Sigmoid colon (tissue), 7 donors: ENCODE data around the gene LRRD1. TPM values are rescaled to one million over a fixed set of nuclear protein-coding genes. Genes with fewer than 3 reads are reported as not detected.
"Not testable (repeated sequence)": the region's sequence is repeated elsewhere in the genome, so short reads cannot be mapped to it uniquely, and the experiment has no call there.

Experiments used
- DNase-seq: peaks from one replicate; pipeline ENCODE4 v3.0.0-alpha.2; 2019
- H3K27ac ChIP-seq, 4 donors: fragments of 200-600 bp; sonication (generic); one replicate each; pipeline ENCODE4 v1.5.1; 2016 to 2019; ENCODE audit warnings: mild to moderate bottlenecking in 1 of 4
- H3K27me3 ChIP-seq, 3 donors: fragments of 200-600 bp; sonication (generic); one replicate each; pipeline ENCODE4 v1.5.1; 2019; ENCODE audit warnings: mild to moderate bottlenecking in 1 of 3
- H3K36me3 ChIP-seq, 4 donors: fragments of 200-600 bp; sonication (generic); one replicate each; pipeline ENCODE4 v1.5.1; 2016 to 2019
- H3K4me1 ChIP-seq, 4 donors: fragments of 200-600 bp; sonication (generic); one replicate each; pipeline ENCODE4 v1.5.1; 2017 to 2019
- H3K4me3 ChIP-seq, 4 donors: fragments of 200-600 bp; sonication (generic); one replicate each; pipeline ENCODE4 v1.5.1; 2017 to 2019; ENCODE audit warnings: mild to moderate bottlenecking in 2 of 4, moderate library complexity in 1 of 4
- H3K9me3 ChIP-seq, 4 donors: fragments of 200-600 bp in 3 of 4; sonication (generic) in 3 of 4; one replicate each; pipeline versions ENCODE4 v1.5.1 to v1.6.1; 2013 to 2019
- CTCF ChIP-seq, 4 experiments: fragments of 450-650 bp in 3 of 4; fragments of 200-600 bp in 1 of 4; IDR thresholded peaks; one replicate each; pipeline ENCODE4 v1.5.1; 2016 to 2019; ENCODE audit warnings: antibody characterized with exemption in 4 of 4, mild to moderate bottlenecking in 3 of 4, moderate library complexity in 2 of 4
- EP300 ChIP-seq, 4 donors: sonication (generic); formaldehyde crosslinking; IDR thresholded peaks; one replicate each; pipeline ENCODE4 v1.6.1; 2017; ENCODE audit warnings: antibody characterized with exemption in 4 of 4
- POLR2A ChIP-seq, 2 donors: fragments of 450-650 bp; IDR thresholded peaks; one replicate each; pipeline ENCODE4 v1.6.1; 2016; ENCODE audit warnings: antibody characterized with exemption in 2 of 2, mild to moderate bottlenecking in 2 of 2, moderate library complexity in 2 of 2
- POLR2AphosphoS5 ChIP-seq, 4 donors: sonication (generic); formaldehyde crosslinking; IDR thresholded peaks; one replicate each; pipeline ENCODE4 v1.6.1; 2017; ENCODE audit warnings: antibody characterized with exemption in 4 of 4
- WGBS, 2 donors: extraction: QIAGEN DNeasy Blood & Tissue Kit; methylation state at CpG; one replicate each; pipeline ENCODE4 v1.1.7; 2013; 5-methylcytosine and 5-hydroxymethylcytosine counted together
- intact Hi-C: fragments of 100-400 bp; cut with DNase I; formaldehyde crosslinking; loops from one replicate; pipeline ENCODE4 v1.15.1; 2023
- polyA plus RNA-seq, 3 donors: library from polyadenylated mRNA; stranded (reverse); fragments of 200-250 nt; gene quantifications; one replicate each; pipeline ENCODE4 v1.2.3, GENCODE V29; 2013
- total RNA-seq, 4 donors: library from RNA; depleted of rRNA; stranded (reverse); fragments of >200 nt; gene quantifications; one replicate each; pipeline ENCODE4 v1.1.0, GENCODE V29; 2016
- donor health status: healthy with polysubstance abuse.
- donor health status: Bipolar disorder and iron deficiency.
- donor health status: healthy.

LRRD1 gene
- total and polyA plus RNA-seq, 7 donors: under 0.01 to 0.83 (median 0.04) TPM; not detected in 4

- Histone ChIP-seq H3K36me3 (peaks cover 18 to 98% (median 31%) of the 10 kb centered on the region in 4 donors), H3K27me3 (no peaks in the 10 kb centered on the region), H3K4me3 (no peak overlapping the region), H3K9me3 (no peaks in the 10 kb centered on the region), H3K27ac (no peak overlapping the region), H3K4me1 (no peaks in the 10 kb centered on the region)
- DNase-seq: no peak
- WGBS, 2 donors: 97 to 99% methylated on average over 3 of the region's 3 CpGs
- intact Hi-C loops: no loop called here
- no peak for TF ChIP-seq POLR2AphosphoS5 (IDR thresholded peaks at IDR 0.05)
Observed at GRCh38 chr7:92221766-92222165, 42.8 kb upstream of the LRRD1 start.

GRCh38 chr7:92206672-92207071, 27.7 kb upstream of the LRRD1 start:
- no peak for DNase-seq
- 93 to 100% methylated on average over 1 of the region's 1 CpG for WGBS, 2 donors
- no peak overlapping the region for H3K27ac ChIP-seq
- intact Hi-C loops: loop anchor here (5.0 kb wide), 1 partner anchor 79 kb away; no protein-coding TSS in a partner anchor
- no peaks in the 10 kb centered on the region for H3K27me3 ChIP-seq
- H3K4me3 ChIP-seq: no peak overlapping the region
- H3K4me1 ChIP-seq: no peaks in the 10 kb centered on the region
- H3K9me3 ChIP-seq: no peaks in the 10 kb centered on the region
- peaks cover 1 to 92% (median 39%) of the 10 kb centered on the region in 4 donors for H3K36me3 ChIP-seq
- TF ChIP-seq POLR2A (IDR thresholded peaks at IDR 0.05): no peak

- 98% methylated on average over 3 of the region's 3 CpGs for WGBS, 2 donors
- intact Hi-C loops: loop anchor here (5.0 kb wide), 1 partner anchor 79 kb away; no protein-coding TSS in a partner anchor
- no peak overlapping the region for H3K27ac ChIP-seq
- DNase-seq: no peak
- no peaks in the 10 kb centered on the region for H3K27me3 ChIP-seq
- no peak overlapping the region for H3K4me3 ChIP-seq
- H3K4me1 ChIP-seq: no peaks in the 10 kb centered on the region
- no peaks in the 10 kb centered on the region for H3K9me3 ChIP-seq
- TF ChIP-seq EP300 (IDR thresholded peaks at IDR 0.05) (no peak), POLR2A (IDR thresholded peaks at IDR 0.05) (no peak), POLR2AphosphoS5 (IDR thresholded peaks at IDR 0.05) (no peak)
- H3K36me3 ChIP-seq: peaks cover 0 to 91% (median 39%) of the 10 kb centered on the region in 4 donors
Observed at GRCh38 chr7:92205987-92206386, 27.0 kb upstream of the LRRD1 start.

GRCh38 chr7:92200791-92201190, 21.8 kb upstream of the LRRD1 start:
- intact Hi-C loops: no loop called here
- H3K36me3 ChIP-seq: peaks cover 0 to 71% (median 30%) of the 10 kb centered on the region in 4 donors
- WGBS, 2 donors: 92 to 97% methylated on average over 1 of the region's 1 CpG

GRCh38 chr7:92192326-92192725, 13.4 kb upstream of the LRRD1 start:
- peaks cover 0 to 22% (median 0%) of the 10 kb centered on the region in 4 donors for H3K36me3 ChIP-seq
- H3K27ac ChIP-seq: no peak overlapping the region
- no peak for DNase-seq
- TF ChIP-seq POLR2AphosphoS5 (IDR thresholded peaks at IDR 0.05): no peak
- intact Hi-C loops: no loop called here
- no peak overlapping the region for H3K4me3 ChIP-seq
- no peaks in the 10 kb centered on the region for H3K4me1 ChIP-seq
- WGBS, 2 donors: 90 to 96% methylated on average over 3 of the region's 3 CpGs
- H3K9me3 ChIP-seq: peaks cover 0 to 1% (median 0%) of the 10 kb centered on the region in 4 donors
- no peaks in the 10 kb centered on the region for H3K27me3 ChIP-seq

More at GRCh38 chr7:92200791-92201190, 21.8 kb upstream of the LRRD1 start:
- DNase-seq: no peak
- H3K27ac ChIP-seq: no peak overlapping the region
- no peak overlapping the region for H3K4me3 ChIP-seq
- H3K9me3 ChIP-seq: no peaks in the 10 kb centered on the region
- H3K4me1 ChIP-seq: no peaks in the 10 kb centered on the region
- no peaks in the 10 kb centered on the region for H3K27me3 ChIP-seq
- TF ChIP-seq EP300 (IDR thresholded peaks at IDR 0.05): no peak
- no peak for TF ChIP-seq POLR2AphosphoS5 (IDR thresholded peaks at IDR 0.05)
- TF ChIP-seq POLR2A (IDR thresholded peaks at IDR 0.05): no peak
- TF ChIP-seq CTCF (IDR thresholded peaks at IDR 0.05): no peak

- DNase-seq, H3K27me3 ChIP-seq, H3K4me3 ChIP-seq, H3K9me3 ChIP-seq, intact Hi-C loops, H3K27ac ChIP-seq, H3K4me1 ChIP-seq: not testable (repeated sequence)
- H3K36me3 ChIP-seq: peaks cover 0 to 11% (median 0%) of the 10 kb centered on the region in 4 donors
- 95% methylated on average over 15 of the region's 15 CpGs for WGBS, 2 donors
Observed at GRCh38 chr7:92189246-92189645, 10.3 kb upstream of the LRRD1 start.

- DNase-seq, H3K4me1 ChIP-seq, H3K36me3 ChIP-seq, H3K27ac ChIP-seq, H3K9me3 ChIP-seq, intact Hi-C loops, H3K4me3 ChIP-seq, H3K27me3 ChIP-seq: not testable (repeated sequence)
- WGBS, 2 donors: 86 to 93% methylated on average over 1 of the region's 1 CpG
Observed at GRCh38 chr7:92184294-92184693, 5.4 kb upstream of the LRRD1 start.

- no peak overlapping the region for H3K4me3 ChIP-seq
- peaks cover 0 to 8% (median 4%) of the 10 kb centered on the region in 4 donors for H3K4me1 ChIP-seq
- no peaks in the 10 kb centered on the region for H3K9me3 ChIP-seq
- no peaks in the 10 kb centered on the region for H3K27me3 ChIP-seq
- H3K27ac ChIP-seq: no peak overlapping the region
- TF ChIP-seq CTCF (IDR thresholded peaks at IDR 0.05) (no peak), POLR2A (IDR thresholded peaks at IDR 0.05) (no peak), EP300 (IDR thresholded peaks at IDR 0.05) (no peak), POLR2AphosphoS5 (IDR thresholded peaks at IDR 0.05) (no peak)
- no peaks in the 10 kb centered on the region for H3K36me3 ChIP-seq
- no peak for DNase-seq
- intact Hi-C loops: loop anchor here (5.0 kb wide), 1 partner anchor 270 kb away; the partner anchor contains the start of gene GATAD1
Observed at GRCh38 chr7:92177362-92177761, 1.6 kb downstream of the LRRD1 start.

- H3K27me3 ChIP-seq, H3K4me3 ChIP-seq, H3K9me3 ChIP-seq, H3K27ac ChIP-seq, H3K4me1 ChIP-seq, H3K36me3 ChIP-seq, DNase-seq, intact Hi-C loops: not testable (repeated sequence)
- 92% methylated on average over 2 of the region's 2 CpGs for WGBS, 2 donors
Observed at GRCh38 chr7:92169529-92169928, 9.4 kb downstream of the LRRD1 start.
